ENCODE data around the gene SASH1.

DNA sequence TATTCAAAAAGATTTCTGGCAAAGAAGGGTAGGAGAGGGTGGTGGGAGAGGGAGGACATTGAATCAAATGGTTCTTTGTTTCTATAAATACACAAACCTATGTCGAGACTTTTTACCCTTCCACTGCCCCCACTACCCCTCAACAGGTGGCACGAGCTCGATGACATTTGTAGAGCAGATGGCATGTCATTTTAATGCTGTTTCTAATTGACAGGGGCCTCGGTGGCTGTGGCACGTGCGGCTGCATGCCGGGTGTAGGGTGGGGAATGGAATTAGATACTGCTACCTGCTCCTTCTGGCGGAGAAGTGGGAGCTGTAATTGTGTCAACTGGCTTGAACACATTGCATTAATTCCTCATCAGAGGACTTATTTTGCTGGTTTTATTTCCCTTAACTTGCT, 29.1 kb upstream of the SASH1 start:
- TF ChIP-seq POLR2AphosphoS5 (IDR thresholded peaks at IDR 0.05; ENCODE audit: insufficient read depth in 1 of 2, low read depth in 1 of 2), result no peak
- no peak for TF ChIP-seq CTCF (IDR thresholded peaks at IDR 0.05)
